Coronary artery (tissue), 2 donors: ENCODE measurements around the gene ENAH.

Experiments
- DNase-seq: peaks from one replicate; pipeline ENCODE4 v3.0.0-alpha.2; 2017; ENCODE audit warnings: low spot score
- H3K27ac ChIP-seq, 2 donors: fragments of 200-600 bp; sonication (generic); one replicate each; pipeline ENCODE4 v1.5.1; 2016 to 2019
- H3K4me3 ChIP-seq: fragments of 200-600 bp; sonication (generic); 2 replicates; pipeline ENCODE4 v1.5.1; 2016; ENCODE audit warnings: mild to moderate bottlenecking, moderate library complexity
- CTCF ChIP-seq: fragments of 200-600 bp; sonication (generic); IDR thresholded peaks from one replicate; pipeline ENCODE4 v1.5.1; 2019; ENCODE audit warnings: antibody characterized with exemption

The ENAH gene

GRCh38 chr1:225446981-225447615, 205.8 kb downstream of the ENAH start:
- peak overlapping the region; percentile 80 to 85 for H3K27ac ChIP-seq
- peak overlapping the region; percentile 57 for H3K4me3 ChIP-seq
- DNase-seq = peak; percentile 72
- TF ChIP-seq CTCF = no peak

GRCh38 chr1:225446595-225446960, 206.3 kb downstream of the ENAH start:
- Histone ChIP-seq H3K4me3 (no peak overlapping the region), H3K27ac (peak overlapping the region; percentile 80 to 85)
- no peak for TF ChIP-seq CTCF
- DNase-seq = no peak

GRCh38 chr1:225445639-225446594, 207.0 kb downstream of the ENAH start:
- no peak for TF ChIP-seq CTCF
- no peak for DNase-seq
- Histone ChIP-seq H3K27ac (peak overlapping the region; percentile 80 to 85), H3K4me3 (peak overlapping the region; percentile 22)

- no peak for TF ChIP-seq CTCF
- H3K27ac ChIP-seq = no peak overlapping the region
- no peak for DNase-seq
- H3K4me3 ChIP-seq = no peak overlapping the region
Observed at GRCh38 chr1:225442123-225442505, 210.8 kb downstream of the ENAH start.

- Histone ChIP-seq H3K27ac (no peak overlapping the region), H3K4me3 (no peak overlapping the region)
- TF ChIP-seq CTCF = no peak
- DNase-seq = no peak
Observed at GRCh38 chr1:225441314-225442122, 211.4 kb downstream of the ENAH start.

- no peak for TF ChIP-seq CTCF
- DNase-seq = no peak
- no peak overlapping the region for H3K27ac ChIP-seq
- H3K4me3 ChIP-seq = no peak overlapping the region
Observed at GRCh38 chr1:225440380-225441221, 212.3 kb downstream of the ENAH start.
